NCI-H748 (cell line): ENCODE results near the gene FAM83B.
"Not testable (repeated sequence)": the region's sequence is repeated elsewhere in the genome, so short reads cannot be mapped to it uniquely, and the experiment has no call there.

Experiments
- DNase-seq: peaks from one replicate; lab custom pipeline; 2025; ENCODE audit not compliant: unreplicated experiment; lab: John Stamatoyannopoulos, UW

FAM83B gene

DNA sequence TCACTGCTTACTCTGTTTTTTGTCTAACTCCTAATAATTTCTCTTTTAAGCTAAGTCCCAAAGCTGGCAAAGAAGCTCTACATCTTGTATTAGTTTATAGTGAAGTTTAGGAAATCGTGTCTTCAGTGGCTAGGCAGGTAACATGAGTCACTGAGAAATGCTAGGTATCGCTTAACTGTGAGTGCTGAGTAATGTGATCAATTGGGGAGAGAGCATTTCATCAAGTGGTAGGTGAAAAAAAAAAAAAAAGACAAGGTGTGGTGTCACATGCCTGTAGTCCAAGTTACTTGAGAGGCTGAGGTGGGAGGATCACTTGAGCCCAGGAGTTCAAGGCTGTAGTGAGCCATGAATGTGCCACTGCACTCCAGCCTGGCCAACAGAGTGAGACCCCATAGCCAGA lies 125.3 kb downstream of the FAM83B start:
- DNase-seq, result no peak

DNA sequence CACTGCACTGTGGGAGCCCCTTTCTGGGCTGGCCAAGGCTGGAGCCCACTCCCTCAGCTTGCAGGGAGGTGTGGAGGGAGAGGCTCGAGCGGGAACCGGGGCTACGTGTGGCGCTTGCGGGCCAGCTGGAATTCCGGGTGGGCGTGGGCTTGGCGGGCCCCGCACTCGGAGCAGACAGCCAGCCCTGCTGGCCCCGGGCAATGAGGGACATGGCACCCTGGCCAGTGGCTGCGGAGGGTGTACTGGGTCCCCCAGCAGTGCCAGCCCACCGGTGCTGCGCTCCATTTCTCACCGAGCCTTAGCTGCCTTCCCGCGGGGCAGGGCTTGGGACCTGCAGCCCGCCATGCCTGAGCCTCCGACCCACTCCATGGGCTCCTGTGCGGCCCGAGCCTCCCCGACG lies 132.6 kb downstream of the FAM83B start:
- not testable (repeated sequence) for DNase-seq

DNA sequence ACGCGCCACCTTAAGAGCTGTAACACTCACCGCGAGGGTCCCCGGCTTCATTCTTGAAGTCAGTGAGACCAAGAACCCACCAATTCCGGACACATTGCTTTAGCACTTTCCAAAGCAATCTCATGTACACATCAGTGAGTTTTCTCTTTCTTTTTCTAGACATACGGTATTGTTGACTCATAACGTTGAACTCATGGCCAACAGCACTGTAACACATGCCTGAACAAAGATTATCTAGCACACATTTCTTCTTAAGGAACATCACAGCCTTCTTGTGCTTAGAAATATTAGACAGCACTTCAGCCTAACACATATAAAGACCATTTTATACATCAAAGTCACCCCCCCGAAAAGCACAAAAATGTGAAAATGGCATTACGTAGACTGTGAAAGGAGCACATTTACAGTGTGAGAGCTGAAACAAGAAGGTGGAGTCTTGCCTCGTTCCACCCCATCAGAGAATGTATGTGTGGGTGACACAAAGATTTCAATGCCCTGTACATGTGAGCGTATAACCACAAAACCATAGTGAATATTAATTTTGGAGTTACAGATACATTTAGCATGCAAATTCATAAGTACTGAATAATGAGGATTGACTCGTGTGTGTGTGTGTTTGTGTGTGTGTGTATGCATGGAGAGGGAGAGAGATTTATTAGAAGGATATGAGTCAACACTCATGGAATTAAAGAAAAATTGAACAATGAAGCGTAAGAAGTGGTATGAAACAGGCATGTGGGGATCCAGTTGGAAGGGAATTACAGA lies 134.1 kb downstream of the FAM83B start:
- DNase-seq, result no peak

DNA sequence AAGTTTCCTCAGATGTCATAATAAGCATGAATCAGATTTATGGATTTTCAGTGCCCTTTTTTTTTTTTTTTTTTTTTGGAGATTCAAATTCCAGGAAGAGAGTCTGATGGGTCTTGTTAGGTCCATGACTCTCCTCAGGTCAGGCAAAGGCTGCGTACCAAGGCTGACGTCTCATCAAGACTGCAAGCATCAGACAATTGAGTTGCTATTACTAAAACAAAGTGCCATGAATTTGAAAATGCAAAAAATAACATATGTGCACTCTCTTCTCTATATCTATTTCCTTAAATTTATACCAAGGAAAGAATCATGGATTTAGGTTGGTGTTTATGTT lies 134.7 kb downstream of the FAM83B start:
- DNase-seq, result no peak

DNA sequence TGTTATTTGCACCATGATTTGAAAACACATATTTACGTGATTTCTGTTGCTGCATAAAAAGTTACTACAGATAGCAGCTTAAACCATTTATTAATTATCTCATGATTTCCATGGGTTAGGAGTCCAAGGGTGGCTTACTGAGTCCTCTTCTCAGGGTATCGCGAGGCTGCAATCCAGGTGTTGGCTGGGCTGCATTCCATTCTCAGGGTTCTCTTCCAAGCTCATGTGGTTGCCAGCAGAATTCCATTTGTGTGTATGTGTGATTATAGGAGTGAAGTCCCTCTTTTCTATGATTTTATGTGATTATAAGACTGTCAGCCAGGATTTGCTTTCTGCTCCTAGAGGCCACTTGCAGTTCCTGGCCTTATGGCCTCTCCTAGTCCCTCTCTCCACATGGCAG lies 135.1 kb downstream of the FAM83B start:
- no peak for DNase-seq

DNA sequence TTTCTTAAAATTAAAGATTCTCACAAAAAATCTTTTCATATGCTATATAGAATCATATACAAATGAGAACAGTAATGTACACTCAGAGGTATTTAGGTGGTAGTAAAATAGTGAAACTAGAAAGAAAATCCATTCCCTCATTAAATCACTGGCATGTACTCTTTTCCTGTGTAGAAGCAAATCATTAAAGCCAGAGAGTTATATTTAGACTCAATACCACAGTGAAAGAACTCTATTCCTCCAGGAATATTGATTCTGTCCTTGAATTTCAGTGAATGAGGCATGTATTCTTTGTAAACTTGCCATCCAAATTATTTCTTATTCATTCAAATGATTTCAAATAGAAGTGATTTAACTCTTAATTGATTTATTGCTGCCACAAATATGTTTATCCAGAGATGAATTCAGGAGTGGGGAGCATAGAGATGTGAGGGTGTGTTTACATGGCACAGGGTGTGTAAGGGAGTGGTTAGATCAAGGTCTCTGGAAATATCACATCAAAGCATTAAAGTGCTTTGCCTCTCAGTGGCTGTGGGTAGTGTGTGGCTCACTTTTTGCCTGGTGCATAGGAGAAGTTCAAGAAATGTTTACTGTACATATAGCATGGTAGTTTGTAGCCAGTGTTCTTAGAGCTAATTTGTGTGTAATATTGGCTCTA lies 141.2 kb downstream of the FAM83B start:
- peak; percentile 29 for DNase-seq

DNA sequence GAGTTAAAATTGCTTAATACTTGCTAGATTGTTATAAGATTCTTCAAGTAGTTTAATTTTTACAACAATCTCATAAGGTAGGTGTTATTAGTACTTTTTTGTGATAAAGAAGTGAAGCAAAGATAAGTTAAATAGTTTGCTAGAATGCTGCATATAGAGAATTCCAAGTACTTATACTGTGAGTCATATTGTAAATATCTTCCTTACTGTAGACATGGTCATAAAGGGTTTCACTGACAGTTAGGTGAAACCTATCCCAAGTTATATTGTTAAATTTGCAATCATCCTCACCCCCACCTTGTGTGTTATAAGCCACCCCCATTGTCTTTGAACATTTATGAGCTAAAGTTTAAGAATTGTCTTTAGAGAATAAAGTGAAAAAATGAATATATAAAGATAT lies 142.0 kb downstream of the FAM83B start:
- no peak for DNase-seq

DNA sequence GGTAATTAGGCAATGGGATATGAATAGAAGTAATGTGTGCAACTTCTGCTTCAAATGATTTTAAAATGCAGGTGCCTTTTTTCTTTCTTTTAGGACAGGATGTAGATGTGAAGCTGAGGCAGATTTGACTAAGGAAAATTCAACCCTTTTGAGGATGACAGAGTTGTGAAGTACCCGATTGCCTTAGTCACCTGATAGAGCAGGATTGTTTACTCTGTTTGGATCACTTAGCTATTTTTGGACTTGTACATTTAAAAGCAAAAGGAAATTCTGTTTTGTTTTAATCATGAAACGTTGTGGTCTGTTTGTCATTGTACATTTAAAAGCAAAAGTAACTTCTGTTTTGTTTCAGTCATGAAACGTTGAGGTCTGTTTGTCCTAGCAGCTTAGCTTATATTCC lies 143.4 kb downstream of the FAM83B start:
- no peak for DNase-seq
